Measurements from ENCODE around the gene XPO1.

GRCh38 chr2:61543062-61543461 is 4.9 kb upstream of the XPO1 start:
- TF ChIP-seq CTCF (conservative IDR thresholded peaks at IDR 0.05; ENCODE audit: low read depth in 2 of 2) (peak; percentile 36 to 44), POLR2AphosphoS5 (IDR thresholded peaks at IDR 0.05; ENCODE audit: low read depth) (no peak), EZH2 (IDR thresholded peaks at IDR 0.05; ENCODE audit: low read depth, unreplicated experiment) (no peak), EZH2phosphoT487 (IDR thresholded peaks at IDR 0.05; ENCODE audit: unreplicated experiment) (no peak), ZNF114 (CRISPR knock-in tag; IDR thresholded peaks at IDR 0.05) (no peak), NANOG (IDR thresholded peaks at IDR 0.05; ENCODE audit: borderline replicate concordance) (no peak), JUNB (IDR thresholded peaks at IDR 0.05; ENCODE audit: unreplicated experiment) (no peak), CREB1 (CRISPR knock-in tag; IDR thresholded peaks at IDR 0.05; ENCODE audit: low read depth) (no peak)
- TF ChIP-seq, protein P1, sequence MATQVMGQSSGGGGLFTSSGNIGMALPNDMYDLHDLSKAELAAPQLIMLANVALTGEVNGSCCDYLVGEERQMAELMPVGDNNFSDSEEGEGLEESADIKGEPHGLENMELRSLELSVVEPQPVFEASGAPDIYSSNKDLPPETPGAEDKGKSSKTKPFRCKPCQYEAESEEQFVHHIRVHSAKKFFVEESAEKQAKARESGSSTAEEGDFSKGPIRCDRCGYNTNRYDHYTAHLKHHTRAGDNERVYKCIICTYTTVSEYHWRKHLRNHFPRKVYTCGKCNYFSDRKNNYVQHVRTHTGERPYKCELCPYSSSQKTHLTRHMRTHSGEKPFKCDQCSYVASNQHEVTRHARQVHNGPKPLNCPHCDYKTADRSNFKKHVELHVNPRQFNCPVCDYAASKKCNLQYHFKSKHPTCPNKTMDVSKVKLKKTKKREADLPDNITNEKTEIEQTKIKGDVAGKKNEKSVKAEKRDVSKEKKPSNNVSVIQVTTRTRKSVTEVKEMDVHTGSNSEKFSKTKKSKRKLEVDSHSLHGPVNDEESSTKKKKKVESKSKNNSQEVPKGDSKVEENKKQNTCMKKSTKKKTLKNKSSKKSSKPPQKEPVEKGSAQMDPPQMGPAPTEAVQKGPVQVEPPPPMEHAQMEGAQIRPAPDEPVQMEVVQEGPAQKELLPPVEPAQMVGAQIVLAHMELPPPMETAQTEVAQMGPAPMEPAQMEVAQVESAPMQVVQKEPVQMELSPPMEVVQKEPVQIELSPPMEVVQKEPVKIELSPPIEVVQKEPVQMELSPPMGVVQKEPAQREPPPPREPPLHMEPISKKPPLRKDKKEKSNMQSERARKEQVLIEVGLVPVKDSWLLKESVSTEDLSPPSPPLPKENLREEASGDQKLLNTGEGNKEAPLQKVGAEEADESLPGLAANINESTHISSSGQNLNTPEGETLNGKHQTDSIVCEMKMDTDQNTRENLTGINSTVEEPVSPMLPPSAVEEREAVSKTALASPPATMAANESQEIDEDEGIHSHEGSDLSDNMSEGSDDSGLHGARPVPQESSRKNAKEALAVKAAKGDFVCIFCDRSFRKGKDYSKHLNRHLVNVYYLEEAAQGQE (IDR thresholded peaks at IDR 0.05; ENCODE audit: unreplicated experiment), result no peak

Data from GM23338 (cell line).